H1 (cell line): ENCODE results near the gene CDK5. TPM values are rescaled to one million over a fixed set of nuclear protein-coding genes. Genes with fewer than 3 reads are reported as not detected.

Source experiments
- BACH1 ChIP-seq: IDR thresholded peaks from 2 replicates; pipeline ENCODE4 v1.6.1; 2012; ENCODE audit warnings: low read length, improper control_type of control experiment
- GTF2F1 ChIP-seq: IDR thresholded peaks from 2 replicates; pipeline ENCODE4 v1.6.1; 2012; ENCODE audit warnings: low read depth, low read length, improper control_type of control experiment, borderline replicate concordance
- POLR2A ChIP-seq, 2 experiments: IDR thresholded peaks; 1 replicate in 1 of 2; 2 replicates in 1 of 2; pipeline ENCODE4 v1.6.1; 2011; ENCODE audit warnings: low read depth in 2 of 2, low read length in 2 of 2, mild to moderate bottlenecking in 2 of 2; ENCODE audit errors: control extremely low read depth in 1 of 2
- SAP30 ChIP-seq: fragments of 300-600 bp; sonication (generic); IDR thresholded peaks from 2 replicates; pipeline ENCODE4 v1.7.1; 2012; ENCODE audit warnings: low read length, moderate library complexity, mild to moderate bottlenecking, inconsistent platforms; ENCODE audit not compliant: insufficient read depth, insufficient replicate concordance
- SIX5 ChIP-seq: IDR thresholded peaks from 2 replicates; pipeline ENCODE4 v1.6.1; 2011; ENCODE audit warnings: mild to moderate bottlenecking, low read depth, low read length
- SUZ12 ChIP-seq: fragments of 200-600 bp; sonication (generic); IDR thresholded peaks from 2 replicates; pipeline ENCODE4 v1.6.1; 2012; ENCODE audit warnings: mild to moderate bottlenecking, inconsistent platforms, low read length, moderate library complexity, mixed read lengths
- polyA plus RNA-seq, 7 experiments: library from polyadenylated mRNA; depleted of rRNA in 3 of 7; stranded (reverse) in 5 of 7; unstranded in 2 of 7; fragments of >200 nt in 5 of 7; fragments of 200-250 nt in 2 of 7; gene quantifications; 1 replicate in 5 of 7; 2 replicates in 1 of 7; 4 replicates in 1 of 7; pipeline versions ENCODE4 v1.2.1 to v1.2.3, GENCODE V29; 2011 to 2013; ENCODE audit warnings: missing spikeins in 2 of 7, mixed read lengths in 2 of 7
- total RNA-seq: library from RNA; stranded (reverse); fragmentation: NEBNext Ultra II Directional; extraction: Animal tissue kit (Norgen Biotek cat#: 25700); gene quantifications from 2 replicates; pipeline ENCODE4 v1.2.1, GENCODE V29; 2021
- TF ChIP-seq, protein P1 (sequence below): fragments of 300-600 bp; sonication (generic); IDR thresholded peaks from 2 replicates; pipeline ENCODE4 v1.7.1; 2012; ENCODE audit warnings: low read length, moderate library complexity, mild to moderate bottlenecking, inconsistent platforms; ENCODE audit not compliant: insufficient replicate concordance
- TF ChIP-seq, protein P2 (sequence below): IDR thresholded peaks from 2 replicates; pipeline ENCODE4 v1.6.1; 2011; ENCODE audit warnings: low read length, improper control_type of control experiment

The CDK5 gene
- total and polyA plus RNA-seq, 2 of the 8 experiments (the other 6 are each of a cell fraction or from before 2014, with no cell fraction given): 22.8 to 37.2 TPM

DNA sequence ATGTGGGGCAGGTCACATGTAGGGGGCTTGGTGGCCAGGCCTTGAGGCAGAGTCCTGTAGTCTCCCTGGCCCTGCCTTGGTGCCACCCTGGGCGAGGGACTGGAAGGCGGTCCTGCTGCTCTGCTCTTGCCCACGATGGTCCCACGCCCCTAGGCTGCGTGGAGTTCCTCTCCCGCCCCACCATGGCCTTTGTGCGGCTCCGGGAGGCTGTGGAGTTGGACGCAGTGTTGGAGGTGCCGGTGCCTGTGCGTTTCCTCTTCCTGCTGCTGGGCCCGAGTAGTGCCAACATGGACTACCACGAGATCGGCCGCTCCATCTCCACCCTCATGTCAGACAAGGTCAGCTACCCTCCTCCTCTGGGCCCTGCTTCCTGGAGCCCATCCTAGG, 12.9 kb upstream of the CDK5 start (continued):
- TF ChIP-seq, protein P1, sequence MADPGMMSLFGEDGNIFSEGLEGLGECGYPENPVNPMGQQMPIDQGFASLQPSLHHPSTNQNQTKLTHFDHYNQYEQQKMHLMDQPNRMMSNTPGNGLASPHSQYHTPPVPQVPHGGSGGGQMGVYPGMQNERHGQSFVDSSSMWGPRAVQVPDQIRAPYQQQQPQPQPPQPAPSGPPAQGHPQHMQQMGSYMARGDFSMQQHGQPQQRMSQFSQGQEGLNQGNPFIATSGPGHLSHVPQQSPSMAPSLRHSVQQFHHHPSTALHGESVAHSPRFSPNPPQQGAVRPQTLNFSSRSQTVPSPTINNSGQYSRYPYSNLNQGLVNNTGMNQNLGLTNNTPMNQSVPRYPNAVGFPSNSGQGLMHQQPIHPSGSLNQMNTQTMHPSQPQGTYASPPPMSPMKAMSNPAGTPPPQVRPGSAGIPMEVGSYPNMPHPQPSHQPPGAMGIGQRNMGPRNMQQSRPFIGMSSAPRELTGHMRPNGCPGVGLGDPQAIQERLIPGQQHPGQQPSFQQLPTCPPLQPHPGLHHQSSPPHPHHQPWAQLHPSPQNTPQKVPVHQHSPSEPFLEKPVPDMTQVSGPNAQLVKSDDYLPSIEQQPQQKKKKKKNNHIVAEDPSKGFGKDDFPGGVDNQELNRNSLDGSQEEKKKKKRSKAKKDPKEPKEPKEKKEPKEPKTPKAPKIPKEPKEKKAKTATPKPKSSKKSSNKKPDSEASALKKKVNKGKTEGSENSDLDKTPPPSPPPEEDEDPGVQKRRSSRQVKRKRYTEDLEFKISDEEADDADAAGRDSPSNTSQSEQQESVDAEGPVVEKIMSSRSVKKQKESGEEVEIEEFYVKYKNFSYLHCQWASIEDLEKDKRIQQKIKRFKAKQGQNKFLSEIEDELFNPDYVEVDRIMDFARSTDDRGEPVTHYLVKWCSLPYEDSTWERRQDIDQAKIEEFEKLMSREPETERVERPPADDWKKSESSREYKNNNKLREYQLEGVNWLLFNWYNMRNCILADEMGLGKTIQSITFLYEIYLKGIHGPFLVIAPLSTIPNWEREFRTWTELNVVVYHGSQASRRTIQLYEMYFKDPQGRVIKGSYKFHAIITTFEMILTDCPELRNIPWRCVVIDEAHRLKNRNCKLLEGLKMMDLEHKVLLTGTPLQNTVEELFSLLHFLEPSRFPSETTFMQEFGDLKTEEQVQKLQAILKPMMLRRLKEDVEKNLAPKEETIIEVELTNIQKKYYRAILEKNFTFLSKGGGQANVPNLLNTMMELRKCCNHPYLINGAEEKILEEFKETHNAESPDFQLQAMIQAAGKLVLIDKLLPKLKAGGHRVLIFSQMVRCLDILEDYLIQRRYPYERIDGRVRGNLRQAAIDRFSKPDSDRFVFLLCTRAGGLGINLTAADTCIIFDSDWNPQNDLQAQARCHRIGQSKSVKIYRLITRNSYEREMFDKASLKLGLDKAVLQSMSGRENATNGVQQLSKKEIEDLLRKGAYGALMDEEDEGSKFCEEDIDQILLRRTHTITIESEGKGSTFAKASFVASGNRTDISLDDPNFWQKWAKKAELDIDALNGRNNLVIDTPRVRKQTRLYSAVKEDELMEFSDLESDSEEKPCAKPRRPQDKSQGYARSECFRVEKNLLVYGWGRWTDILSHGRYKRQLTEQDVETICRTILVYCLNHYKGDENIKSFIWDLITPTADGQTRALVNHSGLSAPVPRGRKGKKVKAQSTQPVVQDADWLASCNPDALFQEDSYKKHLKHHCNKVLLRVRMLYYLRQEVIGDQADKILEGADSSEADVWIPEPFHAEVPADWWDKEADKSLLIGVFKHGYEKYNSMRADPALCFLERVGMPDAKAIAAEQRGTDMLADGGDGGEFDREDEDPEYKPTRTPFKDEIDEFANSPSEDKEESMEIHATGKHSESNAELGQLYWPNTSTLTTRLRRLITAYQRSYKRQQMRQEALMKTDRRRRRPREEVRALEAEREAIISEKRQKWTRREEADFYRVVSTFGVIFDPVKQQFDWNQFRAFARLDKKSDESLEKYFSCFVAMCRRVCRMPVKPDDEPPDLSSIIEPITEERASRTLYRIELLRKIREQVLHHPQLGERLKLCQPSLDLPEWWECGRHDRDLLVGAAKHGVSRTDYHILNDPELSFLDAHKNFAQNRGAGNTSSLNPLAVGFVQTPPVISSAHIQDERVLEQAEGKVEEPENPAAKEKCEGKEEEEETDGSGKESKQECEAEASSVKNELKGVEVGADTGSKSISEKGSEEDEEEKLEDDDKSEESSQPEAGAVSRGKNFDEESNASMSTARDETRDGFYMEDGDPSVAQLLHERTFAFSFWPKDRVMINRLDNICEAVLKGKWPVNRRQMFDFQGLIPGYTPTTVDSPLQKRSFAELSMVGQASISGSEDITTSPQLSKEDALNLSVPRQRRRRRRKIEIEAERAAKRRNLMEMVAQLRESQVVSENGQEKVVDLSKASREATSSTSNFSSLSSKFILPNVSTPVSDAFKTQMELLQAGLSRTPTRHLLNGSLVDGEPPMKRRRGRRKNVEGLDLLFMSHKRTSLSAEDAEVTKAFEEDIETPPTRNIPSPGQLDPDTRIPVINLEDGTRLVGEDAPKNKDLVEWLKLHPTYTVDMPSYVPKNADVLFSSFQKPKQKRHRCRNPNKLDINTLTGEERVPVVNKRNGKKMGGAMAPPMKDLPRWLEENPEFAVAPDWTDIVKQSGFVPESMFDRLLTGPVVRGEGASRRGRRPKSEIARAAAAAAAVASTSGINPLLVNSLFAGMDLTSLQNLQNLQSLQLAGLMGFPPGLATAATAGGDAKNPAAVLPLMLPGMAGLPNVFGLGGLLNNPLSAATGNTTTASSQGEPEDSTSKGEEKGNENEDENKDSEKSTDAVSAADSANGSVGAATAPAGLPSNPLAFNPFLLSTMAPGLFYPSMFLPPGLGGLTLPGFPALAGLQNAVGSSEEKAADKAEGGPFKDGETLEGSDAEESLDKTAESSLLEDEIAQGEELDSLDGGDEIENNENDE: no peak
- TF ChIP-seq, protein P2, sequence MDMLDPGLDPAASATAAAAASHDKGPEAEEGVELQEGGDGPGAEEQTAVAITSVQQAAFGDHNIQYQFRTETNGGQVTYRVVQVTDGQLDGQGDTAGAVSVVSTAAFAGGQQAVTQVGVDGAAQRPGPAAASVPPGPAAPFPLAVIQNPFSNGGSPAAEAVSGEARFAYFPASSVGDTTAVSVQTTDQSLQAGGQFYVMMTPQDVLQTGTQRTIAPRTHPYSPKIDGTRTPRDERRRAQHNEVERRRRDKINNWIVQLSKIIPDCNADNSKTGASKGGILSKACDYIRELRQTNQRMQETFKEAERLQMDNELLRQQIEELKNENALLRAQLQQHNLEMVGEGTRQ: no peak
- TF ChIP-seq SUZ12 (no peak), GTF2F1 (no peak), SIX5 (no peak), BACH1 (no peak), SAP30 (no peak), POLR2A (IDR thresholded peaks at IDR 0.05; ENCODE audit: control extremely low read depth in 1 of 2, low read depth in 2 of 2, low read length in 2 of 2) (no peak)
